Sigmoid colon (tissue), 4 donors: ENCODE results near the gene OR2T27.

Experiments used
- EP300 ChIP-seq, 4 donors: sonication (generic); formaldehyde crosslinking; IDR thresholded peaks; one replicate each; pipeline ENCODE4 v1.6.1; 2017; ENCODE audit warnings: antibody characterized with exemption in 4 of 4
- POLR2A ChIP-seq, 2 donors: fragments of 450-650 bp; IDR thresholded peaks; one replicate each; pipeline ENCODE4 v1.6.1; 2016; ENCODE audit warnings: antibody characterized with exemption in 2 of 2, mild to moderate bottlenecking in 2 of 2, moderate library complexity in 2 of 2
- POLR2AphosphoS5 ChIP-seq, 4 donors: sonication (generic); formaldehyde crosslinking; IDR thresholded peaks; one replicate each; pipeline ENCODE4 v1.6.1; 2017; ENCODE audit warnings: antibody characterized with exemption in 4 of 4
- TF ChIP-seq, protein P1 (sequence below), 4 experiments: fragments of 450-650 bp in 3 of 4; fragments of 200-600 bp in 1 of 4; IDR thresholded peaks; one replicate each; pipeline ENCODE4 v1.5.1; 2016 to 2019; ENCODE audit warnings: antibody characterized with exemption in 4 of 4, mild to moderate bottlenecking in 3 of 4, moderate library complexity in 2 of 4

GRCh38 chr1:248691567-248692155 lies 36.3 kb upstream of the OR2T27 start:
- TF ChIP-seq, protein P1, sequence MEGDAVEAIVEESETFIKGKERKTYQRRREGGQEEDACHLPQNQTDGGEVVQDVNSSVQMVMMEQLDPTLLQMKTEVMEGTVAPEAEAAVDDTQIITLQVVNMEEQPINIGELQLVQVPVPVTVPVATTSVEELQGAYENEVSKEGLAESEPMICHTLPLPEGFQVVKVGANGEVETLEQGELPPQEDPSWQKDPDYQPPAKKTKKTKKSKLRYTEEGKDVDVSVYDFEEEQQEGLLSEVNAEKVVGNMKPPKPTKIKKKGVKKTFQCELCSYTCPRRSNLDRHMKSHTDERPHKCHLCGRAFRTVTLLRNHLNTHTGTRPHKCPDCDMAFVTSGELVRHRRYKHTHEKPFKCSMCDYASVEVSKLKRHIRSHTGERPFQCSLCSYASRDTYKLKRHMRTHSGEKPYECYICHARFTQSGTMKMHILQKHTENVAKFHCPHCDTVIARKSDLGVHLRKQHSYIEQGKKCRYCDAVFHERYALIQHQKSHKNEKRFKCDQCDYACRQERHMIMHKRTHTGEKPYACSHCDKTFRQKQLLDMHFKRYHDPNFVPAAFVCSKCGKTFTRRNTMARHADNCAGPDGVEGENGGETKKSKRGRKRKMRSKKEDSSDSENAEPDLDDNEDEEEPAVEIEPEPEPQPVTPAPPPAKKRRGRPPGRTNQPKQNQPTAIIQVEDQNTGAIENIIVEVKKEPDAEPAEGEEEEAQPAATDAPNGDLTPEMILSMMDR (IDR thresholded peaks at IDR 0.05), result no peak
- TF ChIP-seq POLR2A (IDR thresholded peaks at IDR 0.05) (no peak), EP300 (IDR thresholded peaks at IDR 0.05) (no peak), POLR2AphosphoS5 (IDR thresholded peaks at IDR 0.05) (no peak)
